HG02763 (cell line): ENCODE measurements around the gene PAX8.

Experiments
- ATAC-seq: cut with Tn5 transposase; IDR thresholded peaks from one replicate; pipeline ENCODE4 v1.9.1; 2021; ENCODE audit warnings: mild to moderate bottlenecking, moderate library complexity; ENCODE audit not compliant: unreplicated experiment

PAX8 gene

GRCh38 chr2:113224647-113225236, 54.0 kb downstream of the PAX8 start:
- no peak for ATAC-seq

- no peak for ATAC-seq
Measured at GRCh38 chr2:113223813-113224212, 54.9 kb downstream of the PAX8 start.

GRCh38 chr2:113221846-113222245, 56.9 kb downstream of the PAX8 start:
- no peak for ATAC-seq

- no peak for ATAC-seq
Measured at GRCh38 chr2:113220970-113221708, 57.6 kb downstream of the PAX8 start.

GRCh38 chr2:113219889-113220641, 58.7 kb downstream of the PAX8 start:
- no peak for ATAC-seq

GRCh38 chr2:113219525-113219888, 59.2 kb downstream of the PAX8 start:
- no peak for ATAC-seq

- ATAC-seq = no peak
Measured at GRCh38 chr2:113219092-113219441, 59.7 kb downstream of the PAX8 start.

- no peak for ATAC-seq
Measured at GRCh38 chr2:113218283-113219091, 60.2 kb downstream of the PAX8 start.

- ATAC-seq = no peak
Measured at GRCh38 chr2:113217455-113218282, 61.1 kb downstream of the PAX8 start.

- ATAC-seq = no peak
Measured at GRCh38 chr2:113216891-113217454, 61.7 kb downstream of the PAX8 start.

- no peak for ATAC-seq
Measured at GRCh38 chr2:113216321-113216720, 62.4 kb downstream of the PAX8 start.

- ATAC-seq = no peak
Measured at GRCh38 chr2:113215056-113215455, 63.7 kb downstream of the PAX8 start.

GRCh38 chr2:113214141-113214540, 64.6 kb downstream of the PAX8 start:
- ATAC-seq = no peak

GRCh38 chr2:113213061-113213930, 65.4 kb downstream of the PAX8 start:
- ATAC-seq = no peak

GRCh38 chr2:113212245-113213060, 66.3 kb downstream of the PAX8 start:
- no peak for ATAC-seq

- no peak for ATAC-seq
Measured at GRCh38 chr2:113211226-113212105, 67.3 kb downstream of the PAX8 start.

GRCh38 chr2:113209646-113210171, 69.0 kb downstream of the PAX8 start:
- ATAC-seq = no peak
